ENCODE data around the gene ZNF248.
"Not testable (repeated sequence)": the region's sequence is repeated elsewhere in the genome, so short reads cannot be mapped to it uniquely, and the experiment has no call there.

ZNF248 gene

GRCh38 chr10:37741831-37742230 lies 115.6 kb downstream of the ZNF248 start:
- in situ Hi-C loops (cut with MboI; ENCODE audit: low pct_unique_long_range_greater_than_20kb, low sequenced_read_pairs, unreplicated experiment) = no loop called here
- TF ChIP-seq CTCF (IDR thresholded peaks at IDR 0.05; ENCODE audit: extremely low read depth, insufficient read depth, missing control alignments) = no peak
- DNase-seq (ENCODE audit: low spot score) = no peak

- in situ Hi-C loops (cut with MboI; ENCODE audit: low pct_unique_long_range_greater_than_20kb, low sequenced_read_pairs, unreplicated experiment) = no loop called here
- no peak for DNase-seq (ENCODE audit: low spot score)
- no peak for TF ChIP-seq CTCF (IDR thresholded peaks at IDR 0.05; ENCODE audit: extremely low read depth, insufficient read depth, missing control alignments)
Measured at GRCh38 chr10:37739181-37739580, 118.2 kb downstream of the ZNF248 start.

- DNase-seq (ENCODE audit: low spot score); in situ Hi-C loops (cut with MboI; ENCODE audit: low pct_unique_long_range_greater_than_20kb, low sequenced_read_pairs, unreplicated experiment): not testable (repeated sequence)
Measured at GRCh38 chr10:37738241-37738640, 119.2 kb downstream of the ZNF248 start.

GRCh38 chr10:37737336-37737735 lies 120.1 kb downstream of the ZNF248 start:
- TF ChIP-seq CTCF (IDR thresholded peaks at IDR 0.05; ENCODE audit: extremely low read depth, insufficient read depth, missing control alignments) = no peak
- no peak for DNase-seq (ENCODE audit: low spot score)
- in situ Hi-C loops (cut with MboI; ENCODE audit: low pct_unique_long_range_greater_than_20kb, low sequenced_read_pairs, unreplicated experiment) = no loop called here

- no peak for TF ChIP-seq CTCF (IDR thresholded peaks at IDR 0.05; ENCODE audit: extremely low read depth, insufficient read depth, missing control alignments)
- no peak for DNase-seq (ENCODE audit: low spot score)
- in situ Hi-C loops (cut with MboI; ENCODE audit: low pct_unique_long_range_greater_than_20kb, low sequenced_read_pairs, unreplicated experiment) = no loop called here
Measured at GRCh38 chr10:37736120-37736519, 121.3 kb downstream of the ZNF248 start.

- in situ Hi-C loops (cut with MboI; ENCODE audit: low pct_unique_long_range_greater_than_20kb, low sequenced_read_pairs, unreplicated experiment) = no loop called here
- DNase-seq (ENCODE audit: low spot score) = no peak
- TF ChIP-seq CTCF (IDR thresholded peaks at IDR 0.05; ENCODE audit: extremely low read depth, insufficient read depth, missing control alignments) = no peak
Measured at GRCh38 chr10:37734971-37735370, 122.4 kb downstream of the ZNF248 start.
